Measurements from ENCODE around the gene LRIG1. TPM values are rescaled to one million over a fixed set of nuclear protein-coding genes. Genes with fewer than 3 reads are reported as not detected.

LRIG1 gene
- total RNA-seq, 1 donor from 2014 or later: 30.7 TPM

- no peaks in the 10 kb centered on the region for H3K27me3 ChIP-seq
- DNase-seq (ENCODE audit: extremely low spot score in 2 of 2): no peak
- peaks cover 33% of the 10 kb centered on the region for H3K4me1 ChIP-seq
- H3K4me3 ChIP-seq: no peak overlapping the region
- intact Hi-C loops (cut with DNase I): no loop called here
- TF ChIP-seq, protein P1, sequence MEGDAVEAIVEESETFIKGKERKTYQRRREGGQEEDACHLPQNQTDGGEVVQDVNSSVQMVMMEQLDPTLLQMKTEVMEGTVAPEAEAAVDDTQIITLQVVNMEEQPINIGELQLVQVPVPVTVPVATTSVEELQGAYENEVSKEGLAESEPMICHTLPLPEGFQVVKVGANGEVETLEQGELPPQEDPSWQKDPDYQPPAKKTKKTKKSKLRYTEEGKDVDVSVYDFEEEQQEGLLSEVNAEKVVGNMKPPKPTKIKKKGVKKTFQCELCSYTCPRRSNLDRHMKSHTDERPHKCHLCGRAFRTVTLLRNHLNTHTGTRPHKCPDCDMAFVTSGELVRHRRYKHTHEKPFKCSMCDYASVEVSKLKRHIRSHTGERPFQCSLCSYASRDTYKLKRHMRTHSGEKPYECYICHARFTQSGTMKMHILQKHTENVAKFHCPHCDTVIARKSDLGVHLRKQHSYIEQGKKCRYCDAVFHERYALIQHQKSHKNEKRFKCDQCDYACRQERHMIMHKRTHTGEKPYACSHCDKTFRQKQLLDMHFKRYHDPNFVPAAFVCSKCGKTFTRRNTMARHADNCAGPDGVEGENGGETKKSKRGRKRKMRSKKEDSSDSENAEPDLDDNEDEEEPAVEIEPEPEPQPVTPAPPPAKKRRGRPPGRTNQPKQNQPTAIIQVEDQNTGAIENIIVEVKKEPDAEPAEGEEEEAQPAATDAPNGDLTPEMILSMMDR (IDR thresholded peaks at IDR 0.05): no peak
- TF ChIP-seq POLR2A (IDR thresholded peaks at IDR 0.05) (no peak), POLR2AphosphoS5 (IDR thresholded peaks at IDR 0.05; ENCODE audit: insufficient read depth in 1 of 2, low read depth in 1 of 2) (no peak)
- H3K36me3 ChIP-seq: peaks cover 0 to 16% of the 10 kb centered on the region in 2 donors
- peak overlapping the region; percentile 16 for H3K27ac ChIP-seq
- no peaks in the 10 kb centered on the region for H3K9me3 ChIP-seq
Observed at GRCh38 chr3:66416556-66417304, 84.1 kb downstream of the LRIG1 start.

- H3K27ac ChIP-seq: peak overlapping the region; percentile 16
- peaks cover 0 to 16% of the 10 kb centered on the region in 2 donors for H3K36me3 ChIP-seq
- no peak overlapping the region for H3K4me3 ChIP-seq
- no peaks in the 10 kb centered on the region for H3K27me3 ChIP-seq
- DNase-seq (ENCODE audit: extremely low spot score in 2 of 2): no peak
- intact Hi-C loops (cut with DNase I): no loop called here
- TF ChIP-seq POLR2A (IDR thresholded peaks at IDR 0.05) (no peak), POLR2AphosphoS5 (IDR thresholded peaks at IDR 0.05; ENCODE audit: insufficient read depth in 1 of 2, low read depth in 1 of 2) (no peak)
- TF ChIP-seq, protein P1 (IDR thresholded peaks at IDR 0.05): no peak
- no peaks in the 10 kb centered on the region for H3K9me3 ChIP-seq
- H3K4me1 ChIP-seq: peaks cover 33% of the 10 kb centered on the region
Observed at GRCh38 chr3:66415867-66416428, 84.9 kb downstream of the LRIG1 start.

DNA sequence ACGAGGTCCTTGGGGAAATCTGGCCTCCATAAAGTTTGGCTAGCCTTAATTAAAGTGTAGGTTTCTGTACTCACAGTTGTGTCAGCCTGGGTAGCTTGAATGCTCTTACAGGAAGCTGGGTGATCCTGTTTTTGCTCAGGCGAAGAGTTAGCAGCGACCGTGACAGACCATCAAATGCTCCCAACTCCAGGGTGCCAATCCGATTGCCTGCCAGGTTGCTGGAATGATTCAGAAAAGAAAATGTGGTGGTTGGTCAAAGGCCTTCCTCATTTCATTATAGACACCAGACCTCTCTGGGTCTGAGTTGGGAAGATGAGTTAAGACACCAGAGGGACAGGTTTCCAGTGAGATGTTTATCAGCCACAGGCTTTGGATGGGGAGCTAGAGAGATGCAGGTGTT, 86.0 kb downstream of the LRIG1 start:
- H3K9me3 ChIP-seq: no peaks in the 10 kb centered on the region
- TF ChIP-seq, protein P1 (IDR thresholded peaks at IDR 0.05): no peak
- TF ChIP-seq POLR2A (IDR thresholded peaks at IDR 0.05) (no peak), POLR2AphosphoS5 (IDR thresholded peaks at IDR 0.05; ENCODE audit: insufficient read depth in 1 of 2, low read depth in 1 of 2) (no peak)
- peaks cover 33% of the 10 kb centered on the region for H3K4me1 ChIP-seq
- no peak overlapping the region for H3K4me3 ChIP-seq
- H3K36me3 ChIP-seq: peaks cover 0 to 24% of the 10 kb centered on the region in 2 donors
- DNase-seq (ENCODE audit: extremely low spot score in 2 of 2): no peak
- H3K27me3 ChIP-seq: no peaks in the 10 kb centered on the region
- no peak overlapping the region for H3K27ac ChIP-seq
- intact Hi-C loops (cut with DNase I): no loop called here

DNA sequence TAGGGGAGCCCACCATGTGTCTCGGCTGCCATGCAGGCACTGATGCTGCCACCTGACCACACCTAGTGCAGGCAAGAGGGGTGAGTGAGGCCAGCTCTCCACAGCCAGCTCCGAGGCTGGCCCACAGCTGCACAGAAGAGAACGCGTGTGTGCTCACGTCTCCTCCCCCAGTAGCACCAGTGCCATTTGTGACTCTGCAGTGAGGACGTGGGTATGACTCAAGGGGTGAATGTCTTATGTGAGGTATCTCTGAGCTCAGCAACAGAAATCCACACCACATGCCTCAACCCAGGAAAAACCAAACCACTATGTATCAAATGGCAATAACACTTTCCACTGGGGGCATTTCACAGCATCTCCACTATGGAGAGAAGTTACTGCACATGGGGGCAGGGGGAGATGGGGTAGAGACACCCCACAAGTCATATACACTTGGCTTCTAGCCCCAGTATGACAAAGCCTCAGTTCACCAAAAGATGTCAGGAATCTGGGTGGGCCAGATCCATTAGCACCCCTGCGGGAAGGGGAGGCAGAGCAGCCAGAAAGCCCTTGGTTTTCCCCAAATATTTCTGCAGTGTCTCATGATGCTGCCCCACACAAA, 87.6 kb downstream of the LRIG1 start:
- DNase-seq (ENCODE audit: extremely low spot score in 2 of 2): no peak
- Histone ChIP-seq H3K4me3 (no peak overlapping the region), H3K27me3 (no peaks in the 10 kb centered on the region), H3K36me3 (peaks cover 0 to 33% of the 10 kb centered on the region in 2 donors), H3K9me3 (no peaks in the 10 kb centered on the region), H3K27ac (peak overlapping the region; percentile 25), H3K4me1 (peaks cover 38% of the 10 kb centered on the region)
- intact Hi-C loops (cut with DNase I): no loop called here
- TF ChIP-seq, protein P1 (IDR thresholded peaks at IDR 0.05): no peak
- TF ChIP-seq POLR2A (IDR thresholded peaks at IDR 0.05) (no peak), POLR2AphosphoS5 (IDR thresholded peaks at IDR 0.05; ENCODE audit: insufficient read depth in 1 of 2, low read depth in 1 of 2) (no peak)
